Urothelium cell line (cell line): Measurements from ENCODE around the gene TPRKB.
"Not testable (repeated sequence)": the region's sequence is repeated elsewhere in the genome, so short reads cannot be mapped to it uniquely, and the experiment has no call there.

ENCODE experiments used
- DNase-seq: peaks from one replicate; pipeline ENCODE4 v3.0.0; 2011; ENCODE audit warnings: low spot score, mixed read lengths
- FAIRE-seq: peaks from 2 replicates; lab custom pipeline; 2011; peaks lifted over from hg19 to GRCh38; lab: Jason Lieb, UNC

Gene TPRKB

GRCh38 chr2:73736855-73737779 lies at the start of gene TPRKB:
Gene TPRKB, minus strand, starts transcription at chr2:73737345. Its CDS starts 2,776 bp downstream, at chr2:73734569.
- DNase-seq: peak; percentile 100

GRCh38 chr2:73783883-73784282 lies 46.7 kb upstream of the TPRKB start, which contains the start of gene C2orf78:
Gene C2orf78, plus strand, starts transcription at chr2:73784183. Its CDS starts 127 bp downstream, at chr2:73784310.
- FAIRE-seq: not testable (repeated sequence)

More at GRCh38 chr2:73736855-73737779, at the start of gene TPRKB:
- no peak for FAIRE-seq

GRCh38 chr2:73783402-73783801 lies 46.3 kb upstream of the TPRKB start:
- peak; percentile 41 for DNase-seq
- not testable (repeated sequence) for FAIRE-seq

More at GRCh38 chr2:73783883-73784282, 46.7 kb upstream of the TPRKB start, which contains the start of gene C2orf78:
- DNase-seq: not testable (repeated sequence)

- DNase-seq: no peak
- no peak for FAIRE-seq
Observed at GRCh38 chr2:73780237-73780582, 43.1 kb upstream of the TPRKB start.

GRCh38 chr2:73779467-73780236 lies 42.5 kb upstream of the TPRKB start, which contains the start of gene DUSP11:
Gene DUSP11, minus strand, starts transcription at chr2:73780103. Its CDS starts 129 bp downstream, at chr2:73779974.
- DNase-seq: peak; percentile 97
- FAIRE-seq: peak; percentile 94

- not testable (repeated sequence) for DNase-seq
Observed at GRCh38 chr2:73778867-73779466, 41.8 kb upstream of the TPRKB start.

GRCh38 chr2:73776869-73777519 lies 39.8 kb upstream of the TPRKB start:
- FAIRE-seq: no peak
- no peak for DNase-seq

More at GRCh38 chr2:73778867-73779466, 41.8 kb upstream of the TPRKB start:
- FAIRE-seq: not testable (repeated sequence)

- DNase-seq (no peak), FAIRE-seq (no peak)
Observed at GRCh38 chr2:73776381-73776780, 39.2 kb upstream of the TPRKB start.

- FAIRE-seq (no peak), DNase-seq (no peak)
Observed at GRCh38 chr2:73772819-73773218, 35.7 kb upstream of the TPRKB start.

- FAIRE-seq: no peak
- DNase-seq: no peak
Observed at GRCh38 chr2:73770725-73771124, 33.6 kb upstream of the TPRKB start.

- no peak for DNase-seq
- no peak for FAIRE-seq
Observed at GRCh38 chr2:73766994-73767393, 29.8 kb upstream of the TPRKB start.

- FAIRE-seq (no peak), DNase-seq (no peak)
Observed at GRCh38 chr2:73766349-73766748, 29.2 kb upstream of the TPRKB start.

GRCh38 chr2:73764945-73765344 lies 27.8 kb upstream of the TPRKB start:
- FAIRE-seq (no peak), DNase-seq (no peak)

GRCh38 chr2:73762571-73762970 lies 25.4 kb upstream of the TPRKB start:
- FAIRE-seq (no peak), DNase-seq (peak; percentile 31)

- no peak for DNase-seq
Observed at GRCh38 chr2:73759904-73760303, 22.8 kb upstream of the TPRKB start.

GRCh38 chr2:73759285-73759764 lies 22.2 kb upstream of the TPRKB start:
- DNase-seq: no peak
- no peak for FAIRE-seq

More at GRCh38 chr2:73759904-73760303, 22.8 kb upstream of the TPRKB start:
- FAIRE-seq: no peak

- DNase-seq, FAIRE-seq: not testable (repeated sequence)
Observed at GRCh38 chr2:73754332-73754731, 17.2 kb upstream of the TPRKB start.

- FAIRE-seq: no peak
Observed at GRCh38 chr2:73749314-73749713, 12.2 kb upstream of the TPRKB start.

GRCh38 chr2:73746877-73747208 lies 9.7 kb upstream of the TPRKB start:
- FAIRE-seq (no peak), DNase-seq (no peak)

More at GRCh38 chr2:73749314-73749713, 12.2 kb upstream of the TPRKB start:
- DNase-seq: no peak
